Measurements from ENCODE around the gene ARHGAP24. TPM values are rescaled to one million over a fixed set of nuclear protein-coding genes. Genes with fewer than 3 reads are reported as not detected.
"Not testable (repeated sequence)": the region's sequence is repeated elsewhere in the genome, so short reads cannot be mapped to it uniquely, and the experiment has no call there.

Gene ARHGAP24
- total RNA-seq, 2 experiments from 2014 or later, result not detected

DNA sequence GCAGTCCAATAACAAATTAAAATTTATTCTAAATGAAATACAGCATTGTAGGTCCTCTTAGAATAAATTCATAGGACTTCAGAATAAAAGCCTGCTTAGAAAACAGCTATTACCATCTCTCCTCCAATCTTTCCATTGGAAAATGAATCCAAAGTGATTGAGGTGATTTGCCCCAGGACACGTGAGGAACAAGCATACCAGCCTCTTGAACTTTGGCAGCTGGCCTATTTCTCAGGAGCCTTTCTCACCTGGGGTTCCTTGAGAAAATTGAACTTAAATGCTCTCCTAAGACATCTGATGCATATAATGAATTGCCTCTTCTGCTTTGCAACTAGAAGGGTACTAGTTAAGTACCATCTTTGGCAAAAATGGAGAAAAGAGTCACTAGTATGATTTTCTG lies 13.5 kb downstream of the ARHGAP24 start:
- POLR2A ChIA-PET, result no interaction called here
- Mint-ChIP-seq H3K36me3 (ENCODE audit: low read depth) (no peaks in the 10 kb centered on the region), H3K4me3 (no peak overlapping the region), H3K27me3 (no peaks in the 10 kb centered on the region), H3K4me1 (no peaks in the 10 kb centered on the region), H3K27ac (no peak overlapping the region), H3K9me3 (ENCODE audit: low read depth) (no peaks in the 10 kb centered on the region)
- ATAC-seq, result no peak
- CTCF ChIA-PET, result interaction anchor here (0.8 kb wide), 1 partner anchor 18 kb away, joined by 3 read pairs; no protein-coding TSS in a partner anchor
- no peak for DNase-seq
- intact Hi-C loops (cut with DNase I, micrococcal nuclease), result no loop called here

DNA sequence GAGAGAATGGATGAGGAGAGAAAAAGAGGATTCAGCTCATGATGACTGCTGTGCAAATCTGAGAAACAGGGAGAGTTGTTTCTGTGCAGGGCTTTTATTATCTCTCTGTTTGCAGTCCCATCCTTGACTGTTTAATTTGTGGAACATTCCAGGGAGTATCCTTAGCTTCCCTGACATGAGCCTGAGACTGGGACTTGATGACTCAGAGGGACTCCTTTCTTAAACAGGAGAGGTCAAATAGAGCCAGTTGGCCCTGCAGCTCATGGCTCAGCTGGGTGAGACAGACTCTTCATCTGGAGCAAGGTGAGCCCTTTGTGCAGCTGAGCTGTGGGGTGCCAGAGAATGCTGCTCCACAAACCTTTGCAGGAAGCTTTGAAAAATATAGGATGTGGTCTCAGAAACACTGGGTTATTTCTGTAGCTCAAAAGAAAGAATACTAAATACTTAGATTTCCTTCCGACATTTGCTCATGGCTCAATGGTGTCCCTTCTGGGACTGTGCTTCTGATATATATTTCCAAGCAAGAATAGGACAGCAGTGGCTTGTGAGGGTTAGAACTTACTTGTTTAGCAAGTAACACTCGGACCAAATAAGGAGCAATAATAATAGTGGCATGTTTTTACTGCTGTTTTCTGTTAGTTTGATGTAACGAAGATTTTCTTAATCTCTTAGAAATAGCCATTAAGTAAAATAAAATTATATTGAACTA lies 14.5 kb downstream of the ARHGAP24 start:
- intact Hi-C loops (cut with DNase I, micrococcal nuclease), result no loop called here
- Mint-ChIP-seq H3K9me3 (ENCODE audit: low read depth) (no peaks in the 10 kb centered on the region), H3K27me3 (no peaks in the 10 kb centered on the region), H3K4me3 (no peak overlapping the region), H3K4me1 (no peaks in the 10 kb centered on the region), H3K36me3 (ENCODE audit: low read depth) (no peaks in the 10 kb centered on the region), H3K27ac (no peak overlapping the region)
- POLR2A ChIA-PET, result no interaction called here
- CTCF ChIA-PET, result interaction anchor here (0.8 kb wide), 1 partner anchor 19 kb away, joined by 3 read pairs; no protein-coding TSS in a partner anchor
- ATAC-seq (no peak), DNase-seq (no peak)

DNA sequence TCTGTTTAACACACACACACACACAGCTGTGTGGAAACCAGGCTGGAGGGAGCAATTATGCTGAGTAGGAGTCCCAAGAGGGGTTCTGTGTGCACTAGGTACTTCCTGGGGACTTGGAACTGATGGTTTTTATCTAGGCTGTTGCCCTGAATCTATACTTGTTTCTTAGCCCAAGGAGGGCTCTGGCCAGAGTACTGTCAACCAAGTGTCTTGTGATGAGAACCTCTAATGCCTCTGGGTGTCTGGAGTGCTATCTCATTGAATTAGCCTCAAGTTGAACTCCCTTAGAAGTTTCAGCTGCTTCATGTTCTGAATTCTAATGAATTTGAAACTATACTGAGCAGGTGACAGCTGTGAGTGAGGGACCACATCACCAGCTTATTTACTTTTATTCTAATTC lies 16.6 kb downstream of the ARHGAP24 start:
- no peak overlapping the region for H3K27ac Mint-ChIP-seq
- CTCF ChIA-PET, result no interaction called here
- POLR2A ChIA-PET, result no interaction called here
- H3K36me3 Mint-ChIP-seq (ENCODE audit: low read depth), result no peaks in the 10 kb centered on the region
- intact Hi-C loops (cut with DNase I, micrococcal nuclease), result no loop called here
- DNase-seq, result no peak
- H3K27me3 Mint-ChIP-seq, result no peaks in the 10 kb centered on the region
- no peak for ATAC-seq
- peaks cover 2% of the 10 kb centered on the region for H3K9me3 Mint-ChIP-seq (ENCODE audit: low read depth)
- no peaks in the 10 kb centered on the region for H3K4me1 Mint-ChIP-seq
- no peak overlapping the region for H3K4me3 Mint-ChIP-seq

DNA sequence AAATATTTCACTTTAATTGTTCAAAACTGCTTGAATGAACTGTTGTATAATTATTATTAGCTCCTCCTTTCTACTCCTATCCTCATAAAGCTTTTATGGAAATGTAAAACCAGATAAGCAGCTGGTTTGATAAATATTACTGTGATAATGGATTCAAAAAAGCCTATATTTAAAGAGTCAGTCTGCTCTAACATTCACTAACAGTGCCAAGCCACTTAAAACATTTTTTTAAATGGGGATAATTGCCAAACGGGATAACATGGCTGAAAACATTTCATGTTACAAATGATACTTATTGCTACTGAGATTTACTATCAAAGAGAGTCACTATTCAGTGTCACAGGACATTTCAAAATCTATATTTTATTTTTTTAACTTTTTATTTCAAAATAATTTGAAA lies 17.4 kb downstream of the ARHGAP24 start:
- Mint-ChIP-seq H3K4me1 (no peaks in the 10 kb centered on the region), H3K27me3 (no peaks in the 10 kb centered on the region), H3K4me3 (no peak overlapping the region), H3K36me3 (ENCODE audit: low read depth) (no peaks in the 10 kb centered on the region), H3K9me3 (ENCODE audit: low read depth) (peaks cover 2% of the 10 kb centered on the region), H3K27ac (no peak overlapping the region)
- CTCF ChIA-PET, result no interaction called here
- DNase-seq, result no peak
- intact Hi-C loops (cut with DNase I, micrococcal nuclease), result no loop called here
- ATAC-seq, result no peak
- POLR2A ChIA-PET, result no interaction called here

DNA sequence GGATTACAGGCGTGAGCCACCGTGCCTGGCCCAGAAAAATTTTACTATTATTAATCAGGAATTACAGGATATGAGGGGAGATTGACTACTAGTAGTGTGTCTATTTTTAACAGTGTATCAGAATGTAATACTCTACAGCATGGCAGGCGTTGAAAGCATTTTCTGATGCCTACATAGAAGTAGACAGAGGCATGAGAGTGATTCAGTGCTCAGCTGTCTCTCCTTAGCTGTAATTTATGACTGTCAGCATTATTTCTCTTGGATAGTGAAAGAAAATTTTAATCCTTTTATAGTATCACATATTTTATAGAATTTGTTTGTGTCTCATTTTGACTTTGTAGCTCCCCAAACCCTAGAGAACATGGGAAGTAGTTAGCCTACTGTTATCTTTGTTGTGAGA lies 20.7 kb downstream of the ARHGAP24 start:
- Mint-ChIP-seq H3K4me1 (no peaks in the 10 kb centered on the region), H3K4me3 (no peak overlapping the region), H3K9me3 (ENCODE audit: low read depth) (peaks cover 2% of the 10 kb centered on the region), H3K27me3 (no peaks in the 10 kb centered on the region), H3K27ac (no peak overlapping the region), H3K36me3 (ENCODE audit: low read depth) (no peaks in the 10 kb centered on the region)
- ATAC-seq, result no peak
- DNase-seq, result no peak
- intact Hi-C loops (cut with DNase I, micrococcal nuclease), result no loop called here
- ChIA-PET CTCF (no interaction called here), POLR2A (no interaction called here)

DNA sequence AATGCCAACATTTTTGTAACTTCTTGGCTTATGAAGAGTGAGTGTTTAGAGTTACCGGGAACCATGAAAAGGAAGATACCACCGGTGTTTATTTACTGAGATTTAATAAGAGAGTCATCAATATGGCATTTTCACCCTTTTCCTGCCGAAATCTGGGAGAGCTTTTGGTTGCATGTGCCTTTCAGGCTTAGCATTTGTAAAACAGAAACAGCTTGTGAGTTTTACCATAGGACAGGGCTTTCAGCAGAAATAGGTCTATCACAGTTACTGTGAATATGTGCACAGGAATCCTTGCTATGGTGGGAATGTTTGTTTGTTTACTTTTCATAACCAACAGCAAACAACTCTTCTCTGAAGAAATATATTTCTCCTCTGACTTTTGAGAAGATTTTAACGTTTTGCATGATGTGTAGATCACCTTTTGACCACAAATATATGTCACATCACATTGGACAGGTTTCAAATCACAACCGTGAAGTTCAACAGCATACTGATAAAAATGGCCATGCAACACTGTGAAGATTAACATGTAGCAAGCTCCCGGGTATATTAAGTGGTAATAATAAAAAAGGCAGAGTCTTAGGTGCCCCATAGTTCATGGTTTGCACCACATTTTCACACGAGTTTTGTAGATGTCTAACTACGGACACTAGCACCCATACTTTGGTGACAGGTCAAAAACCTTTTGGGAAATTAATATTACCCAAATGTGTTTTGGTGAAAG lies 21.3 kb downstream of the ARHGAP24 start:
- no peak overlapping the region for H3K27ac Mint-ChIP-seq
- no peak overlapping the region for H3K4me3 Mint-ChIP-seq
- H3K4me1 Mint-ChIP-seq, result no peaks in the 10 kb centered on the region
- no peaks in the 10 kb centered on the region for H3K36me3 Mint-ChIP-seq (ENCODE audit: low read depth)
- ATAC-seq, result no peak
- intact Hi-C loops (cut with DNase I, micrococcal nuclease), result no loop called here
- H3K27me3 Mint-ChIP-seq, result no peaks in the 10 kb centered on the region
- ChIA-PET POLR2A (no interaction called here), CTCF (no interaction called here)
- no peak for DNase-seq
- peaks cover 2% of the 10 kb centered on the region for H3K9me3 Mint-ChIP-seq (ENCODE audit: low read depth)

DNA sequence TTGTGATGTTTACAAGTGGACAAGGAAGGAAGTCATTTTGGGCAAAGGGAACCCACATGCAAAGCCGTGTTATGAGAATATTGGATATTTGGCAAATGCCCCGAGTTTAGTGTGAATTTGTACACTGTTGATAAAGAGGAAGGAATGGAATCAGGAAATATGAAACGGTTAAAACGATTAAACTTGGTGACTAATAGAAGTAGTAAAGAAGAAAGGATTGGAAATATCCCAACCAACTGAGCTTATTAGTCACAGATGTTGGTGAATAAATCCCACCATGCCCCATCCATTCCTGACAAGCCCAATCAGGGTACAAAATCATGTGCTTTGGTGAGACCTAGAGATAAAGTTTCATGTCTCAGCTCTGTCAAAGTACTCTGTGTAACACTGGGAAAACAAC lies 22.0 kb downstream of the ARHGAP24 start:
- ChIA-PET CTCF (no interaction called here), POLR2A (interaction anchor here (0.6 kb wide), 1 partner anchor 22 kb away, joined by 3 read pairs; the partner anchor contains the start of gene ARHGAP24)
- peaks cover 2% of the 10 kb centered on the region for H3K9me3 Mint-ChIP-seq (ENCODE audit: low read depth)
- no peak overlapping the region for H3K27ac Mint-ChIP-seq
- no peak for ATAC-seq
- no peak overlapping the region for H3K4me3 Mint-ChIP-seq
- H3K27me3 Mint-ChIP-seq, result no peaks in the 10 kb centered on the region
- H3K36me3 Mint-ChIP-seq (ENCODE audit: low read depth), result no peaks in the 10 kb centered on the region
- intact Hi-C loops (cut with DNase I, micrococcal nuclease), result no loop called here
- H3K4me1 Mint-ChIP-seq, result no peaks in the 10 kb centered on the region
- DNase-seq, result no peak

DNA sequence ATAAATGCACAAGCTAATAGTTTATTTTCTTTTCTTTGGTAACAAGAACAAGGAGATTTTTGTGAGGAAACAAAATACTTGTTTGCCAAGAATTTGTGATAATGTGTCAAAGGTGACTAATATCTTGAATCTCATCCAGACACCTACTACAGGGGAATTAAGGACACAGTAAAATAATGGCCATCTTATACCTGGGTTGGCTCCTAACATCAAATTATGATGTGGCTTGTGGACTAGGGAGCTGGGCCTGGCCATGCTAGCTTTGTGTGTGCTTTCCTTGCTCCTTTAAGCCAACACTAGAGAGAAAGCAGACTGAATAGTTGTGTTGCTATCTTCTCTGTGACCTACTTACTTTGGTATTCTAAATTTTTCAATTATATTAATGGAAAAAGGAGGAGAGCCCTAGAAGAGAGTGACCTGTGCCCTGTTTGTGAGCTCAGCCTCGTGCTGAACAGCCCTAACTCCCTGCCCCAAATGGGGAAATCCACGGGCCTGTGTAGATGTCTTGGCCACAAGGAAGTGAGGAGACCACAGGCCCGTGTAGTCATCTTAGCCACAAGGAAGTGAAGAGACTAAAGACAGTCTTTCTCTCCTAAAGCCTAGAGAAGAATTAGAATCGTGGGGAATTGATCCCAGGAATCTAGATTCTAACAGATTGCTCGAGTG lies 23.3 kb downstream of the ARHGAP24 start:
- CTCF ChIA-PET, result no interaction called here
- H3K9me3 Mint-ChIP-seq (ENCODE audit: low read depth), result peaks cover 2% of the 10 kb centered on the region
- POLR2A ChIA-PET, result no interaction called here
- intact Hi-C loops (cut with DNase I, micrococcal nuclease), result no loop called here
- no peak for ATAC-seq
- no peaks in the 10 kb centered on the region for H3K27me3 Mint-ChIP-seq
- no peak for DNase-seq
- H3K27ac Mint-ChIP-seq, result no peak overlapping the region
- H3K4me1 Mint-ChIP-seq, result no peaks in the 10 kb centered on the region
- H3K4me3 Mint-ChIP-seq, result no peak overlapping the region
- no peaks in the 10 kb centered on the region for H3K36me3 Mint-ChIP-seq (ENCODE audit: low read depth)

DNA sequence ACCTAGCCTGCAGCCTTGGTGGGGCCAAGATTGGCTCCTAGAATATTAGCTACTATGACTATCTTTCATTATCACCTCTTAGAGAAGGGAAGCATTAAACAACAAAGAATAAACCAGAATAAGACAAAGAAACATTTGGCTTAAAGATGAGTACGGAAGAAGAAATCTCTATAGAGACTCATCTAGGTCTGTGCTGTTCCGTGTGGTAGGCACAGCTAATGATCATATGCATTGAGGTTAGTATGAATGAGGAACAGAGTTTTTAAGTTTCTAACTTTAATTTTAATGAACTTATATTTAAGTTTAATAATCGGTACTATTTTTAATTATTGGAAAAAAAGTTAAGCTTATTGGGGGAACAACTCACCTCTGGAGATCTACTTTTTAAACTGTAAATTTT lies 24.6 kb downstream of the ARHGAP24 start:
- Mint-ChIP-seq H3K27me3 (no peaks in the 10 kb centered on the region), H3K4me1 (no peaks in the 10 kb centered on the region), H3K27ac (no peak overlapping the region), H3K4me3 (no peak overlapping the region), H3K9me3 (ENCODE audit: low read depth) (peaks cover 2% of the 10 kb centered on the region), H3K36me3 (ENCODE audit: low read depth) (no peaks in the 10 kb centered on the region)
- no peak for DNase-seq
- POLR2A ChIA-PET, result no interaction called here
- no peak for ATAC-seq
- intact Hi-C loops (cut with DNase I, micrococcal nuclease), result no loop called here
- CTCF ChIA-PET, result no interaction called here

DNA sequence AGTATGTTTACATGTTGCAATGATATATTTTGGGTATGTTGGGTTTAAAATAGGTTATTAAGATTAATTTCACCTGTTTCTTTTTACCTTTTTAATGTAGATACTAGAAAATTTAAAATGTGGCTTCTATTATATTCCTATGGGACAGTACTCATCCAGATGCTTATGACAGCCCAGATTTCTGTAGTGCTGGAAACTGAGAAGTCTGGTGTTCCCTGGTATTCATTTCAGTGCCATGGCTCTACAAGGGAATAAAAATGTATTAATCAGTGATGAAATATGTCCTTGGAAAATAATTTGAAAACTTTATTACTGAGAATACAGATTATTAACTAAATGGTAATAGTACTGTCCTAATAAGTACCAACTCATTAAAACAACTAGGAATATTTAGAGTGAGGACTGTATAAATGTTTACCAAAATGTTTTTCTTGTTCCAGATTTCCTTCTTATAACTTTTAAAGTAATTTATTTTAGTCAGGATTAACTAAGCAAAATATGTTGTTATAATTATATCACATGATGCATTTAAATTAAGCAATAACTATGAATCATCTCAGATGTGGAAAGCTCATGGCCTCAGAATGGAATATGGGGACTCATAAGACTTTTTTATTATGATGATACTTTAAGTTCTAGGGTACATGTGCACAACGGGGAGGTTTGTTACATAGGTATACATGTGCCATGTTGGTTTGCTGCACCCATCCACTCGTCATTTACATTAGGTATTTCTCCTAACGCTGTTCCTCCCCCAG lies 25.3 kb downstream of the ARHGAP24 start:
- intact Hi-C loops (cut with DNase I, micrococcal nuclease), result no loop called here
- H3K27me3 Mint-ChIP-seq, result no peaks in the 10 kb centered on the region
- ATAC-seq, result no peak
- DNase-seq, result no peak
- H3K9me3 Mint-ChIP-seq (ENCODE audit: low read depth), result no peaks in the 10 kb centered on the region
- no peak overlapping the region for H3K4me3 Mint-ChIP-seq
- no peak overlapping the region for H3K27ac Mint-ChIP-seq
- H3K4me1 Mint-ChIP-seq, result no peaks in the 10 kb centered on the region
- CTCF ChIA-PET, result no interaction called here
- no peaks in the 10 kb centered on the region for H3K36me3 Mint-ChIP-seq (ENCODE audit: low read depth)
- POLR2A ChIA-PET, result no interaction called here

DNA sequence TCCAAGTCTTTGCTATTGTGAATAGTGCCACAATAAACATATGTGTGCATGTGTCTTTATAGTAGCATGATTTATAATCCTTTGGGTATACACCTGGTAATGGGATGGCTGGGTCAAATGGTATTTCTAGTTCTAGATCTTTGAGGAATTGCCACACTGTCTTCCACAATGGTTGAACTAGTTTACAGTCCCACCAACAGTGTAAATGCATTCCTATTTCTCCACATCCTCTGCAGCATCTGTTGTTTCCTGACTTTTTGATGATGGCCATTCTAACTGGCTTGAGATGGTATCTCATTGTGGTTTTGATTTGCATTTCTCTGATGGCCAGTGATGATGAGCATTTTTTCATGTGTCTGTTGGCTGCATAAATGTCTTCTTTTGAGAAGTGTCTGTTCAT lies 26.2 kb downstream of the ARHGAP24 start:
- CTCF ChIA-PET, result not testable (repeated sequence)

More for the DNA sequence above, 26.2 kb downstream of the ARHGAP24 start:
- ATAC-seq; intact Hi-C loops (cut with DNase I, micrococcal nuclease); H3K27ac Mint-ChIP-seq; DNase-seq; H3K36me3 Mint-ChIP-seq (ENCODE audit: low read depth); H3K4me3 Mint-ChIP-seq; H3K9me3 Mint-ChIP-seq (ENCODE audit: low read depth); H3K27me3 Mint-ChIP-seq; H3K4me1 Mint-ChIP-seq; POLR2A ChIA-PET: not testable (repeated sequence)

Data from activated CD4-positive, alpha-beta T cell treated with anti-CD3 and anti-CD28 coated beads for 36 hours (primary cell).